Measurements from ENCODE around the gene MYLK4.

The MYLK4 gene

GRCh38 chr6:2623295-2623694 lies 127.4 kb downstream of the MYLK4 start:
- FAIRE-seq: no peak

DNA sequence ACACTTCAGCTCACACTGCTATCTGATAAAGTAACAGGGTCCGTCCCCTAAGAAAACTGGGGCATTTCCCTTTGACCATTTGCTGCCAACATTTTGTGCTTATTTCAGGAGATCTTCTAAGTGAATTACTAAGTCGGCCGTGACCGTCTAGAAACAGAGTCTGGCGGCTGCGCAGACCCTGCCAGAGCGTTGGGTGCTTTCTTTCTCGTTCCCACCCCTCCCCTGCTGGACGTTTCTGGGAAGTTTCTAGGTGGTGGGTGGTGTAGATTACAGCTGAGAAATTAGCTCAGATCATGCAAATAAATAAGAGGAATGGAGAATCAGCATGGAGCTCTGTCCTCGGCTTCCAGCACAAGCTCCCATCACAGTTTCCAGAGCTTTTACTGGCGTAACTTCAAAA lies 128.1 kb downstream of the MYLK4 start:
- no peak for FAIRE-seq

GRCh38 chr6:2619651-2620050 lies 131.1 kb downstream of the MYLK4 start:
- no peak for FAIRE-seq

- no peak for FAIRE-seq
Measured at GRCh38 chr6:2617729-2618128, 133.0 kb downstream of the MYLK4 start.

GRCh38 chr6:2616811-2617210 lies 133.9 kb downstream of the MYLK4 start:
- FAIRE-seq: no peak

DNA sequence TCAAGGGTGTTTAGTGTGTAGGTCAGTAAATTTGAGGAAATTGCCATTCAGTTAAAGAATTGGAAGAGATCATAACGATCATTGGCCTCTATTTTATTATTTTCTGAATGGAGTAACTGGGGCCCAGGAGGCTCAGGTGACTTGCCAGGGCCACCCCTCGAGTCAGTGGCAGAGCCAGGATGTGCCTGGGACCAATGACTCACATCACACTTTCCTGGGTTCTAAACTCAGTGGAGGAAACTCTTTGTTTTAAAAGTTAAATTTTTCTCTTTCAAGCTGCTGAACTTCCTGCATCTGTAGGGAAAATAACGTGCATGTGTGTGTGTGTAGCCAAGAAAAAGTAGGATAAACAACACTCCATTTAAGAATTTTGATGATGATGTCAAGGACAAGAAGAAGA lies 135.5 kb downstream of the MYLK4 start:
- no peak for FAIRE-seq

DNA sequence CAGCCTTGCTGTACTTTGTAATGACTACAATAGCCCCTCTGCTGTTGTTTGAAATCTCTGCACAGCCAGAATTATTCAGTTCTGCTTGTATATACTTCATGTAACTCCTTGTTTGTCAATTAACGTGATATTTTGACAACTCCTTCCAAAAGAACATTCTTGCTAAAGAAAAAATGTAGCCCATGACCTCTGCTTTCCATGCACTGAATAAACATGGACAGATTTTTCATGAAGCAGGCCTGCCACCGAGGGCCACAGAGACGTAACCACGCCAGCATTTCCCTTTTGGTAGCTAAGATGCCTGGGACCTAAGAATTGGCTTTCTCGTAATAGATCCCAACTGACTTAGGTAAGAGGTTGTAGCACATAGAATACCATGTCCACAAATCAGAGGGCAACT lies 135.9 kb downstream of the MYLK4 start:
- no peak for FAIRE-seq

GRCh38 chr6:2614155-2614554 lies 136.6 kb downstream of the MYLK4 start:
- no peak for FAIRE-seq

All from A204.1 (cell line).